NCI-H748 (cell line): Measurements from ENCODE around the gene ELMO1.
"Not testable (repeated sequence)": the region's sequence is repeated elsewhere in the genome, so short reads cannot be mapped to it uniquely, and the experiment has no call there.

Source experiments
- DNase-seq: peaks from one replicate; lab custom pipeline; 2025; ENCODE audit not compliant: unreplicated experiment; lab: John Stamatoyannopoulos, UW

Gene ELMO1

DNA sequence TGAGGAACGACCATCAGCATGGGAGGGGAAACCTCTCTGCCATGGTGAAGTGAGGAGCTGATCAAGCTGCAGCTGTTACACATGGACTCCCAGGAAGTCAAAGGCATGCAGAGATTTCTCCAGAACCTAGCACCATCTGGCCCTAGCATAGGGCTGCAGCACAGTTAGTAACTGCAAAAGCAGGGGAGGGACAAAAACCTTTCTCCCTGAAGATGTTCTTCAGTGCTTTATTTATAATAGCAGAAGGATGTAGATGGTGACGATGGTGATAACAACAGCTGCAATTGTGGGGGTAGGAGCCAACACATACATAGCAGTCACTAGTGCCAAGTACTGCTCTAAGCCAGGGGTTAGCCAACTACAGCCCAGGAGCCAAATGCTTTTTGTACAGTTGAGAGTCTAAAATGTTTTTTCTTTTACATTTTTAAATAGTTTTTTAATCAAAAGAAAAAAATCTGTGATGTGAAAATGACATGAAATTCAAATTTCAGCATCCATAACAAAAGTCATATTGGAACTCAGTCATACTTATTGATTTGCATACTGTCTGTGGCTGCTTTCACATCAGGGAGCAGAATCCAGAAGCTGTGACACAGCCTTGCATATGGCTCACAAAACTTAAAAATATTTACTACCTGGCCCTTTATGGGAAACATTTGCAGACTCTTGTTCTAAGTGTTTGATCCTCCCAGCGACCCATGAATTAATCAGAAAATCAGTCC is 299.5 kb downstream of the ELMO1 start:
- DNase-seq, result no peak

DNA sequence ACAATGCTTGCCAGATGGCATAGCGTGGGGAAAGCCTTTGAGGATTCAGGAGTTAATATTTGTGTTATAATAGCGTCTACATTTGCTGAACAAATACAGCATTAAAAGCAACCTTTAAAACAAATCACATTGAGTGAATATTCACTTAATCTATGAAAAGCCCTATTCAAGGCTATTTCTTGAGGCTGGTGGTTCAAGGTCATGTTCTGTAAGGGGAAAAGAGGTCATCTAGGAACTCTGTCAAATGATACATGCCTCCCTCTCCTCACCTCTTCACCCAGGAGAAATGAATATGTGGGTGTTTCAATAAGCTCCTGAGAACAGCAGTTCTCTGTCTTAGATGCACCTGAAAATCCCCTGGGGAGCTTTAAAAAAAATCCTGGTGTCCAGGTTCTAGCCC is 303.0 kb downstream of the ELMO1 start:
- peak; percentile 60 for DNase-seq

DNA sequence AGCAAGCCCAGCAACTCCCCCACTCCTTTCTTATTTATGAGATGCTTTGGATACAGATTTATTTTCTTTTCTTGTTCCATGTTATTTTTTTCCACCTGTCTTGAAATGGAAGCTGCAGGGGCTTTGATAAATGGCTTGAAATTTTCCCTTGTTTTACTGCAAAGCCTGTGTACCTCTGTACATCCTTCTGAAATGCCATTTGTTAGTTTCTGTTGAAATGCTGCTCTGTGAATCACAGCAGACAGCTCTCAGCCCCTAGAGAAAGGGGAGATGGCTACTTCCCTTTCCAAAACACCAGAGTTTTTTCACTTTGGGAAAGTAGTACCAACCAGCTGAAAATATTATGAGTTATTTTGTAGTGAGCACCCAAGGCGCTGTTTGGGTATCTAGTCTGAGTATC is 304.2 kb downstream of the ELMO1 start:
- DNase-seq, result no peak

DNA sequence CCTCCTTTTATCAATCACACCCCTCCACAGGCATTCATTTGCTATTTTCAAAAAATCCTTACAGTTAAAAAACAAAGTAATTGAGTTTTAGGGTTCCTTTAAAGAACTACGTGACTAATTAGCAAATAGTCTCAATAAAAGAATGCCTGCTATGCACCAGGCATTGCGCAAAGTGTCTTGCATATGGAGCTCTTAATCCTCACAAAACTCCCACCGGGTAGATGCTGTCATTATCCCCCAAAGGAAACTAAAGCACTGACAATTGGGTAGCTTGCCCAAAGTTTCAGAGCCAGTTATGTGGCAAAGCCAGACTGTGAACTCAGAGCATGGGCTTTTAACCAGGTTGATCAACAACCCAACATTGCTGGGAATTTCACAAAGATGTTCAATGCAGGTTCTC is 305.7 kb downstream of the ELMO1 start:
- DNase-seq, result no peak

GRCh38 chr7:37141742-37142141 is 306.9 kb downstream of the ELMO1 start:
- no peak for DNase-seq

DNA sequence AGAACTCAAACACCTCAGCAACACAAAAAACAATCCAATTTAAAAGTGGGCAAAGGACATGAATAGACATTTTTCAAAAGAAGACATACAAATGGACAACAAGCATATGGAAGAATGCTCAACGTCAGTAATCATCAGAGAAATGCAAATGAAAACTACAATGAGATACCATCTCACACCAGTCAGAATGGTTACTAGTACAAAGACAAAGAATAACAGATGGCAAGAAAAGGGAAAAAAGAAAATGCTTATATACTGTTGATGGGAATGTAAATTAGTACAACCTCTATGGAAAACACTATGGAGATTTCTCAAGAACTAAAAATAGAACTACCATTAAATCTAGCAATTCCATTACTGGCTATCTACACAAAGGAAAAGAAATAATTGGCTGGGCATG is 314.8 kb downstream of the ELMO1 start:
- DNase-seq, result not testable (repeated sequence)

GRCh38 chr7:37131855-37132254 is 316.8 kb downstream of the ELMO1 start:
- no peak for DNase-seq

- DNase-seq, result no peak
These were observed 319.6 kb downstream of the ELMO1 start for GRCh38 chr7:37129035-37129425.

DNA sequence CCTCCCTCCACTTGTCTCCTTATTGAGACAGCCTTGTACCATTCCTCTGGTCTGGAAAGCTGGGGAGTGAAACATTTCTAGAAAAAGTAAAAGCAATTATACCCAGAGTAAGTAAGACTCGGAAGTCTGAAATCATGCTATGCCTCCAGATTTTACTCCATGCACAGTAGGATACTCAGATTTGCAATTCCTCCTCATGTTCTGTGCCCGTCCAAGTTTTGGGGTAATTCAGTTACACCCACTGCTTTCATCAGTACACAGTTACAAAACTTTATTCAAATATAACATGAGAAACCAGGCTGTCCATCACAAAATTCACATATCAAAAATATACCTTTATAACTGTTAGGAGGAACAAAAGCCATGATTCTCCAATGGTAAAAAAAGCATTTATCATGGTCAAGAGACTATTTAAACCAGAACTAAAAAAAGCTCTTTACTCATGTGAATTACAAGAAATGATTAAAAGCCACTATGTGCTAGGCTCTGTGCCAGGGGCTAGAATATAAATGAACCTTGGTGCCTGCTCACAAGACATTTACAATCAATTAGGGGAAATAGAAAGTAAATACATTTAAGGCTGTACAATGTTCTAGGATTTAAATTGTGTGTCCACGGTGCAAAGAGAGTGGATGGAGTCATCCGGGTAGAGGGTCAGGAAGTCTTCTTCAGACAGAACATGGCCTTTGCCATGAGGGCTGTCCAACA is 320.2 kb downstream of the ELMO1 start:
- peak; percentile 46 for DNase-seq

DNA sequence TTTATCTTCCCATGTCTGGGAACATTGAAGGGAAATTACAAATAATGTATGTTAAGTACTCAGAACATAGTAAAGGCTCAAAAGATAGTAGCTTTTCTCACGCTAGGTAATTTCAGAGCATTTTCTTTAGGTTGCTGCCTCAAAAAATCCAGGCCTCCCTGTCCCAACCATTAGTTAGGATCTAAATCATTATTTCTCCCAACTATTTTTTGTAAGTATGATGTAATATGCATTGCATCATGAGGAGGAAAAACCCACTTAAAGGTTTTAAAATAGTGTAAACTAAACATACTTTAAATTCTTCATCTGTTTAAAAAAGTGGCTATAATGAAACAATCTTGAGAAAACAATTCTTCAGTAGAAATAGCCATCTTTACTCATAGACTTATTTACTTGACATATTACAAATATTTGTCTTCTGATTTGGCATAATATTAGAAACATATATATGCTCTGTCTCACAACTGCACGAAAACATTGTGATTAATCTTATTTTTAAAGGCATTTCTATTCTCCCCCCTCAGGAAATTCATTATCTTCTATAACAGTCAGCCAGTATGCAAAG is 329.3 kb downstream of the ELMO1 start:
- DNase-seq, result no peak

DNA sequence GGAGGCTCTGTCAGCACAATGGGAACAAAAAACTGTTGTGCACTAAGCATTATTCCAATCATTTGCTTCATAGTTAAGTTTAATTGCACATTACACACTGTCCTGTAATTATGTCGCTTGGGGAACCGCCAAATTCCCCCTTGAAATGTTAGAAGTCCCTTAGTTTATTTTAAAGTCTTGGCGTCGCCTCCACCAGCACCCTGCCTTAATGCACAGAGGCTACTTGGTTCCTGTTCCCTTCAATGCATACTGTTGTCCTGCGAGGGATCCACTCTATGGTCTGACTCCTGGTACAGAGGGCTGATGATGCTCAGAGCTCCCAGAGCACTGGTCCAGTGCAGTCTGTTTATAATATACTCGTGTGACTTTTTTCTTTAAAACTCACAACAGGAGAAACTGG is 330.7 kb downstream of the ELMO1 start:
- DNase-seq, result peak; percentile 56

DNA sequence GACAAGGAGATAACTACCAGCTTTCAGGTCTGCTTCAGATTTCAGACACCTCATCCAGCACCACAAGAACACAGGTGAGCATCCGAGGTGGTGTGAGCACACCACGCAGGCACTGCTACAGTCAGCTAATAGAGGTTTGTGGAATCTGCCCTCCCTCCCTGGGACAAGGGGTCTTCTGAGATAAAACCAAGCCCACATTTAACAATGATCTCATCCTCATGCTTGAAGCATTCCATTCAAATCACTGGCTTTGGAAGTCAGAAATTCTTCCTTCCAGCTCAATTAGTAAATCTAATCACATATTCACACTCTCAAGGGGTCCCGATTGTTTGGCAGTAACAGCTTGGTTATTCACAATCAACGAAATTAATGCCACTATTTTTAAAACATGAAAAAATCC is 331.4 kb downstream of the ELMO1 start:
- DNase-seq, result no peak

GRCh38 chr7:37116093-37116701 is 332.5 kb downstream of the ELMO1 start:
- peak; percentile 7 for DNase-seq

DNA sequence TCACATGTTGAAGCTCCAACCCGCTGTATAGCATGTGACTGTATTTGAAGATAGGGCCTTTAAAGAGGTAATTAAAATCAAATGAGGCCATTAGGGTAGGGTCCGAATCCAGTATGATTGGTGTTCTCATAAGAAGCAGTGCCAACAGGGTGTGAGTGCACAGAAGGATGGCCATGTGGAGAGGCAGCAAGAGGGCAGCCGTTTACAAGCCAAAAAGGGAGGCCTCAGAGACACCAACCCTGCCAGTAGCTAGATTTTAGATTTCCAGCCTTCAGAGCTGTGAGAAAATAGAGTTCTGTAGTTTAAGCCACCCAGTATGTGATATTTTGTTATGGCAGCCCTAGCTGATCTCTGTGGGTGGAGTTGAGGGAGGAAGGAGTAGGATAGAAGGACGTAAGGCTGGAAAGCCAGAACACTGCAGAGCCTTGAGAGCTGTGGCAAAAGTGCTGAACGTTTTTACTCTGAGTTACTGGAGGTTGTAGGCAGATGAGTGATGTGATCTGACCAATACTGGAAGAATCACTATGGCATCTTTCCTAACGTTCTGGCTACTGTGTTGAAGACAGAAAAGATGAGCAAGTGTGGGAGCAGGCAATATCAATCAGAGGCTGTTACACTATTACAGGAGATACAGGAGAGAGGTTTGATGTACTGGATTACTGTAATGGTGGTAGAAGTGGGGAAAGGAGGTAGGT is 334.9 kb downstream of the ELMO1 start:
- DNase-seq, result no peak

- DNase-seq, result no peak
These were observed 335.8 kb downstream of the ELMO1 start for GRCh38 chr7:37112876-37113275.

- DNase-seq, result no peak
These were observed 336.4 kb downstream of the ELMO1 start for GRCh38 chr7:37112218-37112617.

- DNase-seq, result no peak
These were observed 337.2 kb downstream of the ELMO1 start for GRCh38 chr7:37111459-37111858.

DNA sequence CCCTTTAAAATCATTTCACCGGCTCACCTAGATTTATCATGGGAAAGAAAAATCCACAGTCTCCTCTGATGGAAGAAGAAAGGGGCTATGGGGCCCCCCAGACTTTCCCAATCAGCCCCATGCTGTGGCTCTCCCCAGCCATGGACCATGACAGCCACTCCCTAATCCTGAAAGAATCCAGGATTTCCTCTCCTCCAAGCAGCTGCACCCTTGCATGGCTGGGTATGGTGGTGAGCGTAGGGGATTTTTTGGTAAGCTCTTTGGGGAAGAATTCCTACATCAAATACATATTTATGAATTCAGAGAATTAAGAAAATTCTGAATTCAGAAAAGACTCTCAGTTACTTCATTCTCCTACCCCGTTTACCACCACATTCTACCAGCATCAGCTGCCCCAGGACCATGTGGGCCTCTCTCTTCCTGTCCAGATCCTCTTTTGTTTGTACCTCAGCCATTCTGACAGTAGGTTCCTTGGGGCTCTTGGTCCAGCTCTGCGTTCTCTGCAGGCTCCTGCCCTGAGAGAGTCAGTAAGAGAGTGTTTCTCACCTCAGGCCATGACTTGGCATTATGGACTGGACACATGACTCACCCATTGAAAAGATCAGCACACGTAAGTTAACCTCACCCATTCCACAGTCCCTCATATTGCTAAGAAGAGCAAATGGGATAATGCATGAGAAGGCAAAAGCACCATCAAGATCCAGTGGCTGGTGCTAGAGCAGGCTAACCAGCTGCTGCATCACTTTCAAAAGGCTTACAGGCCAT is 337.8 kb downstream of the ELMO1 start:
- no peak for DNase-seq

DNA sequence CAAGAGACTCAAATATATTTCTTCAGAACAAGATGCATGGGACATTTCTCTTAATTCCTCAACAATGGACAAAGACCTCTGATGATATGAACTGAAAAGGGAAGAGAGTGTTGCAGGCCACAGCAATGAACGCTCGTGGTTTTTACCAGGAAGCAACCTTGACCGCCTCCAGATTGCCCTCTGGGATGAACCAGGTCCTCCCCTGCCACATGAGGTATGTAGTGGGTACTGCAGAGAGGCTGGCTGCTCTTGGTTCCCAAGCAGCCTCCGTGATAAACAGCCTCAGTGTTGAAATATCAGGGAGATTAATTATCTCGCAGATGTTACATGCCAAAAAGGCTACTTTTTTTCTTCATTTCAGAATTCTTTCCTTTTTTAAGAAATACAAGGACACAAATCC is 338.8 kb downstream of the ELMO1 start:
- no peak for DNase-seq

GRCh38 chr7:37109016-37109683 is 339.5 kb downstream of the ELMO1 start:
- no peak for DNase-seq
